LNCAP (cell line): ENCODE data around the gene TPCN1.

ENCODE experiments used
- TF ChIP-seq, protein P1 (sequence below): fragments of 450-650 bp; IDR thresholded peaks from 2 replicates; pipeline ENCODE4 v1.5.1; 2017; ENCODE audit warnings: mild to moderate bottlenecking

The TPCN1 gene

GRCh38 chr12:113302886-113303640 lies 81.8 kb downstream of the TPCN1 start:
- TF ChIP-seq, protein P1, sequence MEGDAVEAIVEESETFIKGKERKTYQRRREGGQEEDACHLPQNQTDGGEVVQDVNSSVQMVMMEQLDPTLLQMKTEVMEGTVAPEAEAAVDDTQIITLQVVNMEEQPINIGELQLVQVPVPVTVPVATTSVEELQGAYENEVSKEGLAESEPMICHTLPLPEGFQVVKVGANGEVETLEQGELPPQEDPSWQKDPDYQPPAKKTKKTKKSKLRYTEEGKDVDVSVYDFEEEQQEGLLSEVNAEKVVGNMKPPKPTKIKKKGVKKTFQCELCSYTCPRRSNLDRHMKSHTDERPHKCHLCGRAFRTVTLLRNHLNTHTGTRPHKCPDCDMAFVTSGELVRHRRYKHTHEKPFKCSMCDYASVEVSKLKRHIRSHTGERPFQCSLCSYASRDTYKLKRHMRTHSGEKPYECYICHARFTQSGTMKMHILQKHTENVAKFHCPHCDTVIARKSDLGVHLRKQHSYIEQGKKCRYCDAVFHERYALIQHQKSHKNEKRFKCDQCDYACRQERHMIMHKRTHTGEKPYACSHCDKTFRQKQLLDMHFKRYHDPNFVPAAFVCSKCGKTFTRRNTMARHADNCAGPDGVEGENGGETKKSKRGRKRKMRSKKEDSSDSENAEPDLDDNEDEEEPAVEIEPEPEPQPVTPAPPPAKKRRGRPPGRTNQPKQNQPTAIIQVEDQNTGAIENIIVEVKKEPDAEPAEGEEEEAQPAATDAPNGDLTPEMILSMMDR, result no peak

DNA sequence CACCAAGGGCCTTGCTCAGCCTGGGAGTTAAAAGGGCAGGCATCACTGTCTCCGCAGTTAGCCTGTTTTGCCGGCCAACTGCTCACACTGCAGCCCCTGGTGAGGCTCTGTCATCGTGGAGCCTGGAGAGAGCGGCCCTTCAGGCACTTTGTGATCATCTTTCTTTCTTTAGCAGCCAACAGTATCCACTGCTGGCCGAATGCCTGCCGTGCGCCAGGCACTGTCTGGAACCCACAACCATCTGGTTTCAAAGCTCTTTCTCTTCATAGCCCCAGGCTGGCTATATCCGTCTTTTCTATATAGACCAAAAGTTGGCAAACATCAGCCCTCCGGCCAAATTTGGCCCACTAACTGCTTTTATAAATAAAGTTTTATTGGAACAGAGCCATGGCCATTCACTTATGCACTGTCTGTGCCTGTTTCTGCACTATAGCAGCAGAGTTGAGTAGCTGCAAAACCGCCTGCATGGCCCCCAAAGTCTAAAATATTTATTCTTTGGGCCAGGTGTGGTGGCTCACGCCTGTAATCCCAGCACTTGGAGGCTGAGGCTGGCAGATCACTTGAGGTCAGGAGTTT lies 84.1 kb downstream of the TPCN1 start:
- TF ChIP-seq, protein P1, result no peak

- TF ChIP-seq, protein P1, result no peak
Measured at GRCh38 chr12:113306382-113306781, 85.1 kb downstream of the TPCN1 start.

- TF ChIP-seq, protein P1, result no peak; the same call in 1 of the 2 replicates
Measured at GRCh38 chr12:113310489-113310888, 89.2 kb downstream of the TPCN1 start.

DNA sequence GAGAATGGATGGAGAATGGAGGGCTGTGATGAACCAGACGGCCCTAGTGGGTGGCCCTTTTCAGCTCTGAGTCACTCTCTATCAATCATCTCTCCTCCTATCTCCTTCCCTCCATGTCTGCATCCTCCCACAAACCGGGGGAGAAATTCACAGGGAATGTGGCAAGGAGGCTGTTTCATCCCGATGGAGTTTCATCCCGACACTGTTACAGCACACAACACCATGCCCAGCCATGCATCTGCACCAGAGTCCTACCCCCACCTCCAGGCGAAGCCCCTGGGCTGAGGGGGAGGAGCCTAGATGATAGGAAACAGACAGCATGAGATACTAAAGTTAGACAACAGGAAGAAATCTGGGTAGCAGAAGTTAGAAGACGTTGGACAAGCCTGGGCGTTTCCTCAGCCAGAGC lies 92.9 kb downstream of the TPCN1 start:
- TF ChIP-seq, protein P1, result no peak

DNA sequence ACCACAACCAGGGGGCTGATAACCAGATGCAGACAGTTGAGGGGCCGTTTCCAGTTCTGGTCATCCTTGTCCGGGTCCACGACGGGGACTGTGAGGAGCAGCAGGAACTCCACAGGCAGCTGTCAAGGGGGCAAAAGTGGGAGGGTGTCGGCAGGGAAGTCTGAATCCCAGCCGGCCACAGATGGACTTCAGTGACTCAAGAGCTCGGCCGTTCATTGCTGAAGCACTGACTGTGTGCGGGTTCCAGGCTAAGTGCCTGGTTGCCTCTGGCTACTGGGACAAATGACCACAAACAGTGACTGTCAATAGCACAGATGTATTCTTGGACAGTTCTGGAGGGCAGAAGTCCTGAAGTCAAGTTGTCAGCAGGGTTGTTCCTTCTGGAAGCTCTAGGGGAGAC lies 94.1 kb downstream of the TPCN1 start:
- TF ChIP-seq, protein P1, result no peak

GRCh38 chr12:113316155-113316554 lies 94.9 kb downstream of the TPCN1 start:
- TF ChIP-seq, protein P1, result no peak; the same call in 1 of the 2 replicates
